Thyroid gland (tissue), 4 donors: ENCODE measurements around the gene RAET1L.
"Not testable (repeated sequence)": the region's sequence is repeated elsewhere in the genome, so short reads cannot be mapped to it uniquely, and the experiment has no call there.

Experiments used
- CTCF ChIP-seq, 6 experiments: fragments of 200-600 bp in 3 of 6; fragments of 450-650 bp in 3 of 6; sonication (generic) in 3 of 6; IDR thresholded peaks; one replicate each; pipeline ENCODE4 v1.5.1; 2016 to 2019; ENCODE audit warnings: antibody characterized with exemption in 6 of 6, mild to moderate bottlenecking in 2 of 6, inconsistent platforms in 1 of 6, moderate library complexity in 1 of 6
- POLR2A ChIP-seq, 2 donors: fragments of 450-650 bp; IDR thresholded peaks; one replicate each; pipeline ENCODE4 v1.6.1; 2017; ENCODE audit warnings: antibody characterized with exemption in 2 of 2, mild to moderate bottlenecking in 2 of 2, moderate library complexity in 1 of 2

GRCh38 chr6:150024021-150024420 is 1.3 kb downstream of the RAET1L start:
- not testable (repeated sequence) for TF ChIP-seq CTCF, POLR2A (IDR thresholded peaks at IDR 0.05)
